RWPE1 (cell line): ENCODE measurements around the gene DSCAML1.

Experiments used
- CTCF ChIA-PET: fragments of 350-600 bp; sonication (Branson Sonifier 250); formaldehyde crosslinking; extraction: SDS; loops from one replicate; lab custom pipeline; 2021; lab: Yijun Ruan, JAX
- POLR2A ChIA-PET: fragments of 400-600 bp; formaldehyde crosslinking; extraction: SDS; loops from one replicate; lab custom pipeline; 2020; ENCODE audit warnings: antibody characterized with exemption; ENCODE audit not compliant: low non-redundant PET; lab: Yijun Ruan, JAX
- DNase-seq: peaks from one replicate; pipeline ENCODE4 v3.0.0; 2012; ENCODE audit warnings: low spot score
- H3K27ac ChIP-seq: fragments of 450-650 bp; 2 replicates; pipeline ENCODE4 v1.5.1; 2017
- TF ChIP-seq, protein P1 (sequence below): fragments of 450-650 bp; conservative IDR thresholded peaks from 2 replicates; pipeline ENCODE4 v1.5.1; 2017; ENCODE audit warnings: low read depth, mild to moderate bottlenecking

The DSCAML1 gene

DNA sequence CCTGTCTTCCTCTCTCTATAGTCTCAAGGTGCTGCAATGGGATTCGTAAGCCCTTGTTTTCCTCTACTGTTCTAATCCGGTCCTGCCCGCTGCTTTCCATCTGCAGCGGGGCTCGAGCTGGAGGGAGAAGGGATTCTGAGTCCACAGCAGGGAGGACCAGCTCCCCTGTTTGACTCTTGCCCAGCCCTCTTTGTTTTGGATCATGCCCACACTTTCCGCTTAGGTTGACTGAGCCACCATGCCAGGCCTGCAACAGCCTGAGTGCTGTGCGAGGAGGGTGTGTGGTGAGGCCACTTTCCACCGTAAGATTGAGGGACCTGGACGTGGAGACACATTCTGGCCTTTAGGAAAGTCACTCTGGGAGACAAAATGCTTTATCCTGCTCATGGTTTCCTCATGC, 411.1 kb downstream of the DSCAML1 start:
- ChIA-PET POLR2A (no interaction called here), CTCF (interaction anchor here (1.4 kb wide), 1 partner anchor 40 kb away, joined by 3 read pairs; no protein-coding TSS in a partner anchor)
- no peak overlapping the region for H3K27ac ChIP-seq
- TF ChIP-seq, protein P1, sequence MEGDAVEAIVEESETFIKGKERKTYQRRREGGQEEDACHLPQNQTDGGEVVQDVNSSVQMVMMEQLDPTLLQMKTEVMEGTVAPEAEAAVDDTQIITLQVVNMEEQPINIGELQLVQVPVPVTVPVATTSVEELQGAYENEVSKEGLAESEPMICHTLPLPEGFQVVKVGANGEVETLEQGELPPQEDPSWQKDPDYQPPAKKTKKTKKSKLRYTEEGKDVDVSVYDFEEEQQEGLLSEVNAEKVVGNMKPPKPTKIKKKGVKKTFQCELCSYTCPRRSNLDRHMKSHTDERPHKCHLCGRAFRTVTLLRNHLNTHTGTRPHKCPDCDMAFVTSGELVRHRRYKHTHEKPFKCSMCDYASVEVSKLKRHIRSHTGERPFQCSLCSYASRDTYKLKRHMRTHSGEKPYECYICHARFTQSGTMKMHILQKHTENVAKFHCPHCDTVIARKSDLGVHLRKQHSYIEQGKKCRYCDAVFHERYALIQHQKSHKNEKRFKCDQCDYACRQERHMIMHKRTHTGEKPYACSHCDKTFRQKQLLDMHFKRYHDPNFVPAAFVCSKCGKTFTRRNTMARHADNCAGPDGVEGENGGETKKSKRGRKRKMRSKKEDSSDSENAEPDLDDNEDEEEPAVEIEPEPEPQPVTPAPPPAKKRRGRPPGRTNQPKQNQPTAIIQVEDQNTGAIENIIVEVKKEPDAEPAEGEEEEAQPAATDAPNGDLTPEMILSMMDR, result no peak
- no peak for DNase-seq

DNA sequence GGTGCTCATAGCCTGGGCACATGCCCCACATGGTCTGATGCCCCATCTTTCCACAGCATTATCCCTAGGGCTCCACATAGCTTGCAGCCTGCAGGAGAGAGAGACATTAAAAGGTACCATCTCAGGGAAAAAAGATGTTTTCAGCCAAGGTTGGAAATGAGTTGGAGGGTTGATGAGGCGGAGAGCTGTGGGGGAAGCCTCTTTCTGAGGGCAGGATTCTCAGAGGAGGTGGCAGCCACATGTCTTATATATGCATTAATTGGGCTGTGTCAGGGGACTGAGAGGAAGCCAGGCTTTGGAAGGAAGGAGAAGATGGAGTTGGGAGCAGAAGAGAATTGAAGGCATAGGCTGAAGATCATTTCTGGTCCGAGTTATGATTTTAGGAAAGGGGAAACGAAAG, 411.5 kb downstream of the DSCAML1 start:
- TF ChIP-seq, protein P1, result no peak
- DNase-seq, result no peak
- CTCF ChIA-PET, result interaction anchor here (1.4 kb wide), 1 partner anchor 41 kb away, joined by 3 read pairs; no protein-coding TSS in a partner anchor
- H3K27ac ChIP-seq, result no peak overlapping the region
- POLR2A ChIA-PET, result no interaction called here

DNA sequence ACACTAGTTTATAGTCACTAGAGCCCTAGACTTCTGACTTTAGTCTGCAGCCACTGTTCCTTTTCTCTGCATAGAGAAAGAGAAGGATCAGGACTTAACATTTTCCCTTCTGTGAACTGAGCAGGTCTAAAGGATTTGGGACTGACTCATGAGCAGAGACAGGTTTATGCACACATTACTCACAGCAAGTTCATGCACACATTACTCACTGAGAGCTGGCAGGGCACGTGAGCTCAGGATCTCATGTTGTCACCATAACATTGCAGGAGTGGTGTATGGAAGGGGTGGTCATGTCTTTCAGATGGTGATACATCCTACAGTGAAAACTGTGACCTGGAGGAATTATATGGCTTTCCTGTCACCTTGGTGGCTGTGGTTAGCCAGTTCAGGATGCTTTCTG, 413.0 kb downstream of the DSCAML1 start:
- ChIA-PET CTCF (interaction anchor here (0.7 kb wide), 2 partner anchors 29 to 667 kb away, joined by 3 to 4 read pairs; no protein-coding TSS in a partner anchor), POLR2A (interaction anchor here (0.5 kb wide), 1 partner anchor 27 kb away, joined by 5 read pairs; no protein-coding TSS in a partner anchor)
- DNase-seq, result peak; percentile 90
- TF ChIP-seq, protein P1, result no peak
- 0 out of 2 replicates have a peak overlapping the region, but pooled peaks have one; percentile 33 for H3K27ac ChIP-seq

DNA sequence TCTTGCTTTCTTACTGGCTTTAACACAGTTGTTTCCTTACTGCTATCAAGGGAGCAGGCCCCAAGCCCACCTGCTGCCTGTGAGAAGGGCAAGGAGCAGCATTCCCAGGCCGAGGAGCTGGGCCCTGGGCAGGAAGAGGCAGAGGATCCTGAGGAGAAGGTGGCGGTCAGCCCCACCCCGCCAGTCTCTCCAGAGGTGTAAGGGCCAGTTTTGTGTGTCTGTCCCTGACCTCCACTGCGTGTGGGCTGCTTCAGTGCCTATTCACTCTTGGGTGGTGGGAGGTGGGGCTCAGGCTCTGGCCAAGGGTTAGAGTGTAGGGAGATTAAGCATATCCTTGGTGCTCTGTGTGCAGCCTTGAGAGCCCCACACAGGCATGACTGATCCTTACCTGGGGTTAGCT, 414.3 kb downstream of the DSCAML1 start:
- CTCF ChIA-PET, result interaction anchor here (0.8 kb wide), 1 partner anchor 1965 kb away, joined by 3 read pairs; no protein-coding TSS in a partner anchor
- TF ChIP-seq, protein P1, result no peak
- no peak overlapping the region for H3K27ac ChIP-seq
- POLR2A ChIA-PET, result no interaction called here
- no peak for DNase-seq

DNA sequence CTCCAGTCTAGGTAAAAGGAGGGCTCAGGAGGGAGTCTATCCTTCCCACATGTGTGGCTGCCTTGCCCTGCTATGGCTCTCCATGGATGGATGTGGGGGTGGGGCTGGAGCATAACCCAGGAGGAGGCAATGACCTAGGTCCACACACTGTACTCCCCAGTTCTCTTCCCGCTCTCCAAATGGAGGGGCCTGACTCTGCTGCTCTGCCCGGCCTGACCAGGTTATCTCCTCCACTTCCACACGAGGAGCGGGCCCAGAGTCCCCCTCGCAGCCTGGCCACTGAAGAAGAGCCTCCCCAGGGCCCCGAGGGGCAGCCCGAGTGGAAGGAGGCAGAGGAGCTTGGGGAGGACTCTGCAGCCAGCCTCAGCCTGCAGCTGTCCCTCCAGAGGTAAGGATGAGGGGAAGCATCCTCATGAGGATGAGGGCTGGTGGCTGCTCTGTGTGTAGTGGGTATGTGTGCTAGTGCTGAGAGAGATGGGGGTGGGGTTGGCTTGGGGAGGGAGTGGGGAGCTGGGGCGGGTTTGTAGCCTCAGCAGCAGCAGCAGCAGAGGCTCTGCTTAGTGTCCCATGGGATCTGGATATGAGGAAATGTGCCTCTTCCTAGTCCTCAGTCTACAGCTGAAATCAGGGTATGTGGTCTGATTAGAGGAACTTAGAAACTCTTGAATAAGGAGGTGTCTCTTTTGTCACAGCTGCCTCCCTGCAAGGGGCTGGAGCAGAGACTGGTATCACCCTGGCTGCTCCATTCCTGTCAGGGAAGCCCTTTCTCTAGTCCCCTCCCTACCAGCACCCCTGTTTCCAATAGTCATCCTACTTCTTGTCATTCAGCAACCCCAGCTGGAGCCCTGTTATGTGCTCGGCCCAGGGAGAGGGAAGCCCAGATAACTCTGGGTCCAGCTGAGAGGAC, 415.3 kb downstream of the DSCAML1 start:
- no peak overlapping the region for H3K27ac ChIP-seq
- ChIA-PET POLR2A (interaction anchor here (0.5 kb wide), 1 partner anchor 1190 kb away, joined by 5 read pairs; no protein-coding TSS in a partner anchor), CTCF (interaction anchor here (0.6 to 0.8 kb wide), 2 partner anchors 167 to 1966 kb away, joined by 3 read pairs; no protein-coding TSS in a partner anchor)
- TF ChIP-seq, protein P1, result no peak
- no peak for DNase-seq

DNA sequence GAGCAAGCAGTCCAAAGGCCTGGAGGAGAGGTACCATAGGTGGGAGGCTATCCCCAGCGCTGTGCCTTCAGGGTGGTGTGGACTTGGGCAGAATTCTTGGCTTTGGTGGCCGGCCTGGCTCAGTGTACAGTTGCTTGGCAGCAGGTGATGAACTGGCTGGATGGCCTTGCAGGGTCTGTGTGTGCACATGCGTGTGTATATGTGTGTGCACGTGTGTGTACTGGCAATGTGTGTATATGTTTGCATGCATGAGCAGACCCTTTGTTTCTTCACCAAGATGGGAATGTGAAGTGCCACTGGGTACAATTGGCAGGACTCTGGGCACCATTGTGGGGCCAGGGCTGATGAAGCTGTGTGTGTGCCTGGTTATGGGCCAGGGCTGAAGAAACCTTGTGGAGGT, 416.3 kb downstream of the DSCAML1 start:
- CTCF ChIA-PET, result no interaction called here
- TF ChIP-seq, protein P1, result no peak
- DNase-seq, result no peak
- POLR2A ChIA-PET, result interaction anchor here (0.5 kb wide), 1 partner anchor 1191 kb away, joined by 5 read pairs; no protein-coding TSS in a partner anchor
- H3K27ac ChIP-seq, result no peak overlapping the region
